ENCODE measurements around the gene CKM.

DNA sequence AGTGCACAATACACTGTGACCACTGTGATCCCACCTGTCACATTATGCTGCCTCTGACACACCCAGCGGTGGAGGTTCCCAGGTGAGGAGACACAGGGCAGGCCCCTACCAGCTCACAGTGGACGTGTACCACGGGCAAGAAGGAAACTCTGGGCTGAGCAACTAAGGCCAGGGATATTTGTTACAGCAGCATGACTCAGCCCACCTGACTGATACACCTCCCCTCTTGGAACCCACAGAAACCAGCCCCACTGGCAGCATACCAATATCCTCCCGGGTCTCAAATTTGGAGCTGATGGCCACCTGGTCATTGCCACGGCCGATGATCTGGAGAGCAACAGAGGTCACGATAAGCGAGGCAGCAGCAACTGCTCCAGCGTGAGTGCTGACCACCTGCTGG, 32.7 kb upstream of the CKM start:
- TF ChIP-seq, protein P1, sequence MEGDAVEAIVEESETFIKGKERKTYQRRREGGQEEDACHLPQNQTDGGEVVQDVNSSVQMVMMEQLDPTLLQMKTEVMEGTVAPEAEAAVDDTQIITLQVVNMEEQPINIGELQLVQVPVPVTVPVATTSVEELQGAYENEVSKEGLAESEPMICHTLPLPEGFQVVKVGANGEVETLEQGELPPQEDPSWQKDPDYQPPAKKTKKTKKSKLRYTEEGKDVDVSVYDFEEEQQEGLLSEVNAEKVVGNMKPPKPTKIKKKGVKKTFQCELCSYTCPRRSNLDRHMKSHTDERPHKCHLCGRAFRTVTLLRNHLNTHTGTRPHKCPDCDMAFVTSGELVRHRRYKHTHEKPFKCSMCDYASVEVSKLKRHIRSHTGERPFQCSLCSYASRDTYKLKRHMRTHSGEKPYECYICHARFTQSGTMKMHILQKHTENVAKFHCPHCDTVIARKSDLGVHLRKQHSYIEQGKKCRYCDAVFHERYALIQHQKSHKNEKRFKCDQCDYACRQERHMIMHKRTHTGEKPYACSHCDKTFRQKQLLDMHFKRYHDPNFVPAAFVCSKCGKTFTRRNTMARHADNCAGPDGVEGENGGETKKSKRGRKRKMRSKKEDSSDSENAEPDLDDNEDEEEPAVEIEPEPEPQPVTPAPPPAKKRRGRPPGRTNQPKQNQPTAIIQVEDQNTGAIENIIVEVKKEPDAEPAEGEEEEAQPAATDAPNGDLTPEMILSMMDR (IDR thresholded peaks at IDR 0.05): no peak
- TF ChIP-seq EP300 (IDR thresholded peaks at IDR 0.05) (no peak), POLR2A (IDR thresholded peaks at IDR 0.05) (no peak)
